Measurements from ENCODE around the gene ATG4D.

GRCh38 chr19:10602330-10603083, 58.8 kb downstream of the ATG4D start:
- TF ChIP-seq MEF2A (IDR thresholded peaks at IDR 0.05; ENCODE audit: insufficient read depth, low read depth, low read length): no peak
- TF ChIP-seq, protein P1, sequence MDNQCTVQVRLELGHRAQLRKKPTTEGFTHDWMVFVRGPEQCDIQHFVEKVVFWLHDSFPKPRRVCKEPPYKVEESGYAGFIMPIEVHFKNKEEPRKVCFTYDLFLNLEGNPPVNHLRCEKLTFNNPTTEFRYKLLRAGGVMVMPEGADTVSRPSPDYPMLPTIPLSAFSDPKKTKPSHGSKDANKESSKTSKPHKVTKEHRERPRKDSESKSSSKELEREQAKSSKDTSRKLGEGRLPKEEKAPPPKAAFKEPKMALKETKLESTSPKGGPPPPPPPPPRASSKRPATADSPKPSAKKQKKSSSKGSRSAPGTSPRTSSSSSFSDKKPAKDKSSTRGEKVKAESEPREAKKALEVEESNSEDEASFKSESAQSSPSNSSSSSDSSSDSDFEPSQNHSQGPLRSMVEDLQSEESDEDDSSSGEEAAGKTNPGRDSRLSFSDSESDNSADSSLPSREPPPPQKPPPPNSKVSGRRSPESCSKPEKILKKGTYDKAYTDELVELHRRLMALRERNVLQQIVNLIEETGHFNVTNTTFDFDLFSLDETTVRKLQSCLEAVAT (IDR thresholded peaks at IDR 0.05): peak; percentile 52; the same call in 1 of the 2 replicates
- no peak for TF ChIP-seq NFIC (IDR thresholded peaks at IDR 0.05; ENCODE audit: low read depth, low read length)
- no peak for TF ChIP-seq ATF7 (IDR thresholded peaks at IDR 0.05; ENCODE audit: low read depth)
- no peak for TF ChIP-seq ATF2 (IDR thresholded peaks at IDR 0.05; ENCODE audit: low read length)
- TF ChIP-seq, protein P2, sequence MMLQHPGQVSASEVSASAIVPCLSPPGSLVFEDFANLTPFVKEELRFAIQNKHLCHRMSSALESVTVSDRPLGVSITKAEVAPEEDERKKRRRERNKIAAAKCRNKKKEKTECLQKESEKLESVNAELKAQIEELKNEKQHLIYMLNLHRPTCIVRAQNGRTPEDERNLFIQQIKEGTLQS (IDR thresholded peaks at IDR 0.05; ENCODE audit: borderline replicate concordance, extremely low read depth, low read depth, low read length): no peak
- TF ChIP-seq, protein P3, sequence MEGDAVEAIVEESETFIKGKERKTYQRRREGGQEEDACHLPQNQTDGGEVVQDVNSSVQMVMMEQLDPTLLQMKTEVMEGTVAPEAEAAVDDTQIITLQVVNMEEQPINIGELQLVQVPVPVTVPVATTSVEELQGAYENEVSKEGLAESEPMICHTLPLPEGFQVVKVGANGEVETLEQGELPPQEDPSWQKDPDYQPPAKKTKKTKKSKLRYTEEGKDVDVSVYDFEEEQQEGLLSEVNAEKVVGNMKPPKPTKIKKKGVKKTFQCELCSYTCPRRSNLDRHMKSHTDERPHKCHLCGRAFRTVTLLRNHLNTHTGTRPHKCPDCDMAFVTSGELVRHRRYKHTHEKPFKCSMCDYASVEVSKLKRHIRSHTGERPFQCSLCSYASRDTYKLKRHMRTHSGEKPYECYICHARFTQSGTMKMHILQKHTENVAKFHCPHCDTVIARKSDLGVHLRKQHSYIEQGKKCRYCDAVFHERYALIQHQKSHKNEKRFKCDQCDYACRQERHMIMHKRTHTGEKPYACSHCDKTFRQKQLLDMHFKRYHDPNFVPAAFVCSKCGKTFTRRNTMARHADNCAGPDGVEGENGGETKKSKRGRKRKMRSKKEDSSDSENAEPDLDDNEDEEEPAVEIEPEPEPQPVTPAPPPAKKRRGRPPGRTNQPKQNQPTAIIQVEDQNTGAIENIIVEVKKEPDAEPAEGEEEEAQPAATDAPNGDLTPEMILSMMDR (IDR thresholded peaks at IDR 0.05 in 2 of 3, conservative IDR thresholded peaks at IDR 0.05 in 1 of 3; ENCODE audit: control insufficient read depth in 2 of 3, extremely low read depth in 1 of 3, insufficient read depth in 1 of 3, low read depth in 3 of 3, low read length in 3 of 3): no peak
- TF ChIP-seq EZH2 (IDR thresholded peaks at IDR 0.05; ENCODE audit: borderline replicate concordance, control insufficient read depth, low read depth, low read length): no peak
- TF ChIP-seq CEBPB (IDR thresholded peaks at IDR 0.05; ENCODE audit: borderline replicate concordance in 1 of 2, low read depth in 2 of 2, low read length in 2 of 2): no peak
- TF ChIP-seq EGR1 (IDR thresholded peaks at IDR 0.05; ENCODE audit: borderline replicate concordance in 1 of 2, low read depth in 2 of 2, low read length in 2 of 2): 0 out of 3 replicates have a peak, but pooled peaks of 1 of the 2 experiments have one; percentile 7
- TF ChIP-seq CEBPZ (IDR thresholded peaks at IDR 0.05; ENCODE audit: low read depth, low read length): no peak
- no peak for TF ChIP-seq KDM1A (IDR thresholded peaks at IDR 0.05; ENCODE audit: borderline replicate concordance)
- TF ChIP-seq POLR2A (IDR thresholded peaks at IDR 0.05; ENCODE audit: low read depth, low read length): peak; percentile 73
- no peak for TF ChIP-seq ZSCAN29 (IDR thresholded peaks at IDR 0.05)

All from GM12878 (cell line).